IMR-90 (cell line): ENCODE measurements around the gene PTPRN2. TPM values are rescaled to one million over a fixed set of nuclear protein-coding genes. Genes with fewer than 3 reads are reported as not detected.

Experiments
- ATAC-seq: fragments of 200-7000 bp; cut with Tn5 transposase; 2 replicates; pipeline ENCODE4 v1.9.1; 2020; ENCODE audit warnings: low read depth, mild to moderate bottlenecking, moderate library complexity
- BruUV-seq: library from RNA; stranded (reverse); fragments of 400-500 nt; replicated peaks from 2 replicates; lab custom pipeline; 2021; lab: Mats Ljungman, UMichigan
- CTCF ChIA-PET: fragments of 300-600 bp; formaldehyde crosslinking; extraction: SDS; loops from one replicate; lab custom pipeline; 2021; ENCODE audit warnings: antibody characterized with exemption; lab: Yijun Ruan, JAX
- POLR2A ChIA-PET: fragments of 300-600 bp; sonication (Branson Sonifier 250); formaldehyde crosslinking; loops from one replicate; lab custom pipeline; 2022; ENCODE audit warnings: antibody characterized with exemption; ENCODE audit not compliant: unreplicated experiment; lab: Charles Lee
- DNase-seq: peaks from one replicate; pipeline ENCODE4 v3.0.0; 2013
- H2AFZ ChIP-seq: replicated peaks from 2 replicates; pipeline ENCODE3; 2013; ENCODE audit warnings: low read length, mild to moderate bottlenecking; ENCODE audit not compliant: poor library complexity
- H2AK5ac ChIP-seq: 2 replicates; pipeline ENCODE4 v1.6.1; 2013; ENCODE audit warnings: low read depth, low read length, inconsistent platforms
- H2AK9ac ChIP-seq: replicated peaks from 2 replicates; pipeline ENCODE3; 2013; ENCODE audit warnings: mild to moderate bottlenecking, low read depth, low read length, moderate library complexity; ENCODE audit not compliant: poor library complexity
- H2BK120ac ChIP-seq: 2 replicates; pipeline ENCODE4 v1.6.1; 2013; ENCODE audit warnings: low read depth, low read length, inconsistent platforms
- H2BK15ac ChIP-seq: 3 replicates; pipeline ENCODE4 v1.6.1; 2013; ENCODE audit warnings: low read depth, low read length, inconsistent platforms
- H2BK20ac ChIP-seq: 2 replicates; pipeline ENCODE4 v1.6.1; 2013; ENCODE audit warnings: low read depth, mild to moderate bottlenecking, inconsistent platforms, low read length, moderate library complexity
- H2BK5ac ChIP-seq: 2 replicates; pipeline ENCODE4 v1.6.1; 2013; ENCODE audit warnings: mild to moderate bottlenecking, low read depth, low read length, inconsistent platforms; ENCODE audit not compliant: poor library complexity, severe bottlenecking
- H3K14ac ChIP-seq: replicated peaks from 2 replicates; pipeline ENCODE4 v1.6.1; 2013; ENCODE audit warnings: low read depth, low read length, inconsistent platforms
- H3K18ac ChIP-seq: 2 replicates; pipeline ENCODE4 v1.6.1; 2013; ENCODE audit warnings: low read depth, low read length, control low read depth
- H3K23ac ChIP-seq: 2 replicates; pipeline ENCODE4 v1.6.1; 2013; ENCODE audit warnings: low read depth, low read length, inconsistent platforms
- H3K27ac ChIP-seq: 2 replicates; pipeline ENCODE4 v1.5.1; 2013; ENCODE audit warnings: mild to moderate bottlenecking, control low read depth, low read length; ENCODE audit not compliant: insufficient read depth
- H3K27me3 ChIP-seq: 2 replicates; pipeline ENCODE4 v1.6.1; 2013; ENCODE audit warnings: low read length; ENCODE audit not compliant: control insufficient read depth, insufficient read depth
- H3K36me3 ChIP-seq: 2 replicates; pipeline ENCODE4 v1.6.1; 2013; ENCODE audit warnings: low read length, mixed read lengths; ENCODE audit not compliant: control insufficient read depth, insufficient read depth
- H3K4ac ChIP-seq: 2 replicates; pipeline ENCODE4 v1.6.1; 2013; ENCODE audit warnings: low read depth, low read length, inconsistent platforms
- H3K4me1 ChIP-seq: 2 replicates; pipeline ENCODE4 v1.6.1; 2013; ENCODE audit warnings: low read length, mixed read lengths; ENCODE audit not compliant: control insufficient read depth, insufficient read depth
- H3K4me2 ChIP-seq: 2 replicates; pipeline ENCODE4 v1.6.1; 2013; ENCODE audit warnings: low read depth, mild to moderate bottlenecking, control low read depth, low read length, moderate library complexity
- H3K4me3 ChIP-seq: 2 replicates; pipeline ENCODE4 v1.5.1; 2013; ENCODE audit warnings: low read depth, mild to moderate bottlenecking, control low read depth, low read length, moderate library complexity; ENCODE audit not compliant: insufficient read depth
- H3K56ac ChIP-seq: 2 replicates; pipeline ENCODE4 v1.6.1; 2013; ENCODE audit warnings: low read length, inconsistent platforms; ENCODE audit not compliant: insufficient read depth; ENCODE audit errors: extremely low read depth
- H3K79me1 ChIP-seq, 2 experiments: 2 replicates each; pipeline ENCODE4 v1.6.1; 2013; ENCODE audit warnings: low read length in 2 of 2, inconsistent platforms in 1 of 2, low read depth in 1 of 2
- H3K9ac ChIP-seq: 2 replicates; pipeline ENCODE4 v1.6.1; 2013; ENCODE audit warnings: low read depth, low read length, control low read depth
- H3K9me1 ChIP-seq: 2 replicates; pipeline ENCODE4 v1.6.1; 2013; ENCODE audit warnings: low read length, inconsistent platforms; ENCODE audit not compliant: insufficient read depth
- H3K9me3 ChIP-seq: 2 replicates; pipeline ENCODE4 v1.6.1; 2013; ENCODE audit warnings: low read length; ENCODE audit not compliant: control insufficient read depth, insufficient read depth
- H4K20me1 ChIP-seq: 2 replicates; pipeline ENCODE4 v1.6.1; 2013; ENCODE audit warnings: low read length, inconsistent platforms; ENCODE audit not compliant: insufficient read depth
- H4K5ac ChIP-seq: 2 replicates; pipeline ENCODE4 v1.6.1; 2013; ENCODE audit warnings: mild to moderate bottlenecking, low read depth, low read length, control low read depth
- H4K8ac ChIP-seq, 2 experiments: 2 replicates each; pipeline ENCODE4 v1.6.1; 2013; ENCODE audit warnings: low read depth in 2 of 2, low read length in 2 of 2, control low read depth in 1 of 2, inconsistent platforms in 1 of 2
- H4K91ac ChIP-seq: 2 replicates; pipeline ENCODE4 v1.6.1; 2013; ENCODE audit warnings: low read depth, low read length, inconsistent platforms; ENCODE audit not compliant: insufficient read depth
- BHLHE40 ChIP-seq: fragments of 150-350 bp; IDR thresholded peaks from 2 replicates; pipeline ENCODE4 v1.6.1; 2016; ENCODE audit warnings: mild to moderate bottlenecking, low read depth, low read length
- CEBPB ChIP-seq: IDR thresholded peaks from 2 replicates; pipeline ENCODE4 v1.6.1; 2012; ENCODE audit warnings: low read depth, low read length, improper control_type of control experiment
- CHD1 ChIP-seq: IDR thresholded peaks from 2 replicates; pipeline ENCODE4 v1.6.1; 2012; ENCODE audit warnings: low read depth, low read length, improper control_type of control experiment
- CTCF ChIP-seq: conservative IDR thresholded peaks from 2 replicates; pipeline ENCODE4 v1.5.1; 2012; ENCODE audit warnings: mild to moderate bottlenecking, low read depth, low read length, improper control_type of control experiment
- ELK1 ChIP-seq: fragments of 150-350 bp; IDR thresholded peaks from 2 replicates; pipeline ENCODE4 v1.6.1; 2016; ENCODE audit warnings: low read depth, mild to moderate bottlenecking, low read length, moderate library complexity, borderline replicate concordance
- FOS ChIP-seq: fragments of 150-350 bp; IDR thresholded peaks from 2 replicates; pipeline ENCODE4 v1.6.1; 2016; ENCODE audit warnings: low read depth, low read length
- MAFK ChIP-seq: IDR thresholded peaks from 2 replicates; pipeline ENCODE4 v1.6.1; 2012; ENCODE audit warnings: low read depth, low read length, improper control_type of control experiment
- MAZ ChIP-seq: IDR thresholded peaks from 2 replicates; pipeline ENCODE4 v1.6.1; 2012; ENCODE audit warnings: low read depth, mild to moderate bottlenecking, low read length, improper control_type of control experiment, moderate library complexity, borderline replicate concordance
- MXI1 ChIP-seq: IDR thresholded peaks from 2 replicates; pipeline ENCODE4 v1.6.1; 2012; ENCODE audit warnings: low read depth, mild to moderate bottlenecking, low read length, moderate library complexity, borderline replicate concordance
- NFE2L2 ChIP-seq: fragments of 150-350 bp; IDR thresholded peaks from 2 replicates; pipeline ENCODE4 v1.6.1; 2016; ENCODE audit warnings: low read depth, mild to moderate bottlenecking, low read length
- POLR2A ChIP-seq: IDR thresholded peaks from 2 replicates; pipeline ENCODE4 v1.6.1; 2012; ENCODE audit warnings: mild to moderate bottlenecking, low read depth, low read length
- RAD21 ChIP-seq: IDR thresholded peaks from 2 replicates; pipeline ENCODE4 v1.6.1; 2012; ENCODE audit warnings: low read length, improper control_type of control experiment
- RCOR1 ChIP-seq: IDR thresholded peaks from 2 replicates; pipeline ENCODE4 v1.6.1; 2012; ENCODE audit warnings: mild to moderate bottlenecking, low read length, improper control_type of control experiment; ENCODE audit not compliant: insufficient replicate concordance
- RFX5 ChIP-seq: IDR thresholded peaks from 2 replicates; pipeline ENCODE4 v1.8.0; 2012; ENCODE audit warnings: low read depth, mild to moderate bottlenecking, low read length, moderate library complexity
- SMC3 ChIP-seq: fragments of 150-350 bp; IDR thresholded peaks from 2 replicates; pipeline ENCODE4 v1.6.1; 2016; ENCODE audit warnings: low read depth, mild to moderate bottlenecking, antibody characterized with exemption, low read length, moderate library complexity
- USF2 ChIP-seq: fragments of 150-350 bp; IDR thresholded peaks from 2 replicates; pipeline ENCODE4 v1.6.1; 2017; ENCODE audit warnings: mild to moderate bottlenecking, antibody characterized with exemption, low read length, low read depth
- WGBS, 2 experiments: methylation state at CpG; one replicate each; pipeline versions ENCODE4 v1.1.5 to v1.1.7; 2013; ENCODE audit warnings: missing lambda C conversion rate in 2 of 2; ENCODE audit not compliant: insufficient read length in 1 of 2; ENCODE audit errors: extremely low coverage in 2 of 2; 5-methylcytosine and 5-hydroxymethylcytosine counted together
- dilution Hi-C: fragments of 300-500 bp; cut with HindIII; formaldehyde crosslinking; loops from one replicate; pipeline ENCODE4 v1.14.3; 2018; ENCODE audit warnings: low sequenced_read_pairs; ENCODE audit not compliant: unreplicated experiment
- in situ Hi-C: fragments of 300-500 bp; cut with MboI; formaldehyde crosslinking; loops from 3 replicates; pipeline ENCODE4 v1.14.3; 2019; ENCODE audit warnings: low sequenced_read_pairs, inconsistent platforms, mixed read lengths
- intact Hi-C: fragments of 100-400 bp; cut with micrococcal nuclease; formaldehyde crosslinking; loops from 2 replicates; pipeline ENCODE4 v1.10.0; 2022
- polyA plus RNA-seq, 3 experiments: library from polyadenylated mRNA; depleted of rRNA; stranded (reverse); fragments of >200 nt; gene quantifications; 2 replicates each; pipeline ENCODE4 v1.2.3, GENCODE V29; 2012; ENCODE audit warnings: low replicate concordance in 1 of 3
- total RNA-seq: library from RNA; depleted of rRNA; stranded (reverse); fragments of >200 nt; gene quantifications from 2 replicates; pipeline ENCODE4 v1.2.3, GENCODE V29; 2012

PTPRN2 gene
- total and polyA plus RNA-seq, 2 of the 4 experiments (the other 2 are of a cell fraction), result 0.03 TPM; not detected in 1

- DNase-seq (no peak), ATAC-seq (no peak)
- no peak overlapping the region for H3K18ac ChIP-seq
- H4K91ac ChIP-seq, result no peak overlapping the region
- H4K5ac ChIP-seq, result no peak overlapping the region
- H2AK5ac ChIP-seq, result no peak overlapping the region
- H2BK15ac ChIP-seq, result no peak overlapping the region
- no peak overlapping the region for H2AK9ac ChIP-seq
- no peak overlapping the region for H2BK20ac ChIP-seq
- H3K4me1 ChIP-seq, result no peaks in the 10 kb centered on the region
- no peak overlapping the region for H3K4ac ChIP-seq
- H4K8ac ChIP-seq, result no peak overlapping the region
- no peaks in the 10 kb centered on the region for H3K36me3 ChIP-seq
- no peak overlapping the region for H3K23ac ChIP-seq
- ChIA-PET CTCF (no interaction called here), POLR2A (no interaction called here)
- H3K4me2 ChIP-seq, result no peak overlapping the region
- H3K79me1 ChIP-seq, result no peaks in the 10 kb centered on the region
- no peaks in the 10 kb centered on the region for H3K27me3 ChIP-seq
- dilution Hi-C loops, result no loop called here
- intact Hi-C loops, result no loop called here
- H3K14ac ChIP-seq, result no peak overlapping the region
- no TSS peak for BruUV-seq
- no peak overlapping the region for H3K27ac ChIP-seq
- H2AFZ ChIP-seq, result no peak overlapping the region
- H4K20me1 ChIP-seq, result no peaks in the 10 kb centered on the region
- H3K9me3 ChIP-seq, result peaks cover 62% of the 10 kb centered on the region
- no peak overlapping the region for H2BK5ac ChIP-seq
- in situ Hi-C loops, result no loop called here
- H3K9ac ChIP-seq, result no peak overlapping the region
- H3K4me3 ChIP-seq, result no peak overlapping the region
- no peak overlapping the region for H2BK120ac ChIP-seq
- TF ChIP-seq MXI1, result no peak
- TF ChIP-seq RCOR1, result no peak
- TF ChIP-seq RAD21, result no peak
- TF ChIP-seq CTCF, result no peak
- no peak for TF ChIP-seq USF2
- no peak for TF ChIP-seq CEBPB
- TF ChIP-seq MAFK, result no peak
- no peak for TF ChIP-seq FOS
- TF ChIP-seq MAZ, result no peak
- TF ChIP-seq POLR2A, result no peak
- no peak for TF ChIP-seq ELK1
- TF ChIP-seq RFX5, result no peak
- TF ChIP-seq NFE2L2, result no peak
- no peak for TF ChIP-seq SMC3
- TF ChIP-seq BHLHE40, result no peak
- TF ChIP-seq CHD1, result no peak
- no peak overlapping the region for H3K56ac ChIP-seq
- WGBS, 2 experiments, result 53% methylated on average over 4 of the region's 21 CpGs; no CpG with 5 or more reads in 1 of the 2 experiments
- no peaks in the 10 kb centered on the region for H3K9me1 ChIP-seq
These were observed 868.5 kb downstream of the PTPRN2 start for GRCh38 chr7:157719008-157719682.
